Mucosa of descending colon (tissue), 3 donors: ENCODE results near the gene SCGN. TPM values are rescaled to one million over a fixed set of nuclear protein-coding genes. Genes with fewer than 3 reads are reported as not detected.
A peak's percentile ranks its signal among the peaks of the same experiment; 100 is the strongest.
"Not testable (repeated sequence)": the region's sequence is repeated elsewhere in the genome, so short reads cannot be mapped to it uniquely, and the experiment has no call there.

Source experiments
- ATAC-seq: fragments of 200-7000 bp; cut with Tn5 transposase; one replicate; pipeline ENCODE4 v1.9.1; 2020; ENCODE audit warnings: mild to moderate bottlenecking, moderate library complexity
- DNase-seq, 3 donors: peaks; one replicate each; pipeline ENCODE4 v3.0.0-alpha.2; 2020
- H3K36me3 ChIP-seq: fragments of 200-600 bp; one replicate; pipeline ENCODE4 v1.8.0; 2021; ENCODE audit warnings: low read depth, mild to moderate bottlenecking
- H3K4me1 ChIP-seq: fragments of 200-600 bp; one replicate; pipeline ENCODE4 v1.8.0; 2021; ENCODE audit warnings: low read depth, mild to moderate bottlenecking
- H3K4me3 ChIP-seq: fragments of 200-600 bp; one replicate; pipeline ENCODE4 v1.8.0; 2021; ENCODE audit warnings: mild to moderate bottlenecking
- H3K9me3 ChIP-seq: fragments of 200-600 bp; one replicate; pipeline ENCODE4 v1.8.0; 2021; ENCODE audit warnings: mild to moderate bottlenecking
- intact Hi-C, 2 donors: fragments of 100-400 bp; cut with DNase I in 1 of 2; cut with micrococcal nuclease in 1 of 2; formaldehyde crosslinking; loops; one replicate each; pipeline versions ENCODE4 v1.11.0 to v1.11.1; 2022; cut with DNase I, micrococcal nuclease
- total RNA-seq, 3 donors: library from RNA; stranded (reverse); fragmentation: NEBNext Ultra II Directional in 2 of 3; extraction: Animal tissue kit (Norgen Biotek cat#: 25700) in 2 of 3; gene quantifications; one replicate each; pipeline versions ENCODE4 v1.2.1 to v1.2.4, GENCODE V29; 2021 to 2023
- TF ChIP-seq, protein P1 (sequence below): fragments of 200-600 bp; IDR thresholded peaks from one replicate; pipeline ENCODE4 v1.8.0; 2022; ENCODE audit warnings: antibody characterized with exemption, mild to moderate bottlenecking
- donor health status: DM: no; HTN: no; CAD: no; lungs with moderate emphysema.
- donor health status: DM: no; HTN: no; CAD: no.
- donor health status: DM: no; HTN: yes; CAD: no.

The SCGN gene
- total RNA-seq, 3 donors from 2014 or later, result 6.4 to 18.5 (median 7.4) TPM

- H3K36me3 ChIP-seq, result no peaks in the 10 kb centered on the region
- H3K4me1 ChIP-seq, result no peaks in the 10 kb centered on the region
- no peak overlapping the region for H3K4me3 ChIP-seq
- no peak for DNase-seq
- TF ChIP-seq, protein P1, sequence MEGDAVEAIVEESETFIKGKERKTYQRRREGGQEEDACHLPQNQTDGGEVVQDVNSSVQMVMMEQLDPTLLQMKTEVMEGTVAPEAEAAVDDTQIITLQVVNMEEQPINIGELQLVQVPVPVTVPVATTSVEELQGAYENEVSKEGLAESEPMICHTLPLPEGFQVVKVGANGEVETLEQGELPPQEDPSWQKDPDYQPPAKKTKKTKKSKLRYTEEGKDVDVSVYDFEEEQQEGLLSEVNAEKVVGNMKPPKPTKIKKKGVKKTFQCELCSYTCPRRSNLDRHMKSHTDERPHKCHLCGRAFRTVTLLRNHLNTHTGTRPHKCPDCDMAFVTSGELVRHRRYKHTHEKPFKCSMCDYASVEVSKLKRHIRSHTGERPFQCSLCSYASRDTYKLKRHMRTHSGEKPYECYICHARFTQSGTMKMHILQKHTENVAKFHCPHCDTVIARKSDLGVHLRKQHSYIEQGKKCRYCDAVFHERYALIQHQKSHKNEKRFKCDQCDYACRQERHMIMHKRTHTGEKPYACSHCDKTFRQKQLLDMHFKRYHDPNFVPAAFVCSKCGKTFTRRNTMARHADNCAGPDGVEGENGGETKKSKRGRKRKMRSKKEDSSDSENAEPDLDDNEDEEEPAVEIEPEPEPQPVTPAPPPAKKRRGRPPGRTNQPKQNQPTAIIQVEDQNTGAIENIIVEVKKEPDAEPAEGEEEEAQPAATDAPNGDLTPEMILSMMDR, result no peak
- intact Hi-C loops, result no loop called here
- ATAC-seq, result no peak
- peaks cover 9% of the 10 kb centered on the region for H3K9me3 ChIP-seq
Observed at GRCh38 chr6:25735261-25735660, 83.2 kb downstream of the SCGN start.

- no peaks in the 10 kb centered on the region for H3K9me3 ChIP-seq
- TF ChIP-seq, protein P1, result no peak
- intact Hi-C loops, result no loop called here
- DNase-seq, result peak in 1 of 3 donors; percentile 46
- H3K4me1 ChIP-seq, result no peaks in the 10 kb centered on the region
- peak; percentile 90 for ATAC-seq
- no peaks in the 10 kb centered on the region for H3K36me3 ChIP-seq
- no peak overlapping the region for H3K4me3 ChIP-seq
Observed at GRCh38 chr6:25743868-25744267, 91.9 kb downstream of the SCGN start.

- no peak for ATAC-seq
- no peak for DNase-seq
- Histone ChIP-seq H3K4me3 (no peak overlapping the region), H3K4me1 (peaks cover 9% of the 10 kb centered on the region), H3K36me3 (no peaks in the 10 kb centered on the region), H3K9me3 (no peaks in the 10 kb centered on the region)
- intact Hi-C loops, result no loop called here
- TF ChIP-seq, protein P1, result no peak
Observed at GRCh38 chr6:25745836-25746235, 93.8 kb downstream of the SCGN start.

DNA sequence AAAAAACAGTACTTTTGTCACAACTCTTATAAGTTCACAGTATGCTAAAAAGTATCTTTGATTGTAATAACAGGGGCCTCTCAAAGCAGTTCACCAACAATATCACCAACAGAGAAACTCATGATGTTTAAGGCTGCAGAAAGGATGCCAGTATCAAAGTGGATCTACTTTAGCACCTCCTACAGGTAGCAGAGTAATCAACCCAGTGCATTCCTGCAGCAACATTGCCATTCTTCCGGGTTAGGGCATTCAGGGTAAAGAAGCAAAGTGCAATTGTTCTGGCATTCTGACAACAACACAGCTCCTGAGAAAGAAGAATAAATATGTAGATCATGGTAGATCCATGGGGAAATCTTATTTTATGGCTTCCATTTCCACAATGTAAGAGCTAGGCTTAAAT is 95.0 kb downstream of the SCGN start:
- TF ChIP-seq, protein P1, result no peak
- Histone ChIP-seq H3K4me1 (peaks cover 11% of the 10 kb centered on the region), H3K36me3 (no peaks in the 10 kb centered on the region), H3K4me3 (no peak overlapping the region), H3K9me3 (no peaks in the 10 kb centered on the region)
- ATAC-seq (peak; percentile 74), DNase-seq (peak in 1 of 3 donors; percentile 73)
- intact Hi-C loops, result no loop called here

GRCh38 chr6:25747477-25747876 is 95.5 kb downstream of the SCGN start:
- Histone ChIP-seq H3K4me3 (no peak overlapping the region), H3K9me3 (no peaks in the 10 kb centered on the region), H3K36me3 (no peaks in the 10 kb centered on the region), H3K4me1 (peaks cover 16% of the 10 kb centered on the region)
- no peak for DNase-seq
- TF ChIP-seq, protein P1, result no peak
- intact Hi-C loops, result no loop called here
- no peak for ATAC-seq

- intact Hi-C loops, result no loop called here
Observed at GRCh38 chr6:25748049-25748448, 96.0 kb downstream of the SCGN start.

GRCh38 chr6:25748601-25749517 is 96.8 kb downstream of the SCGN start:
- not testable (repeated sequence) for ATAC-seq, DNase-seq

More at GRCh38 chr6:25748049-25748448, 96.0 kb downstream of the SCGN start:
- Histone ChIP-seq H3K36me3 (no peaks in the 10 kb centered on the region), H3K9me3 (no peaks in the 10 kb centered on the region), H3K4me1 (peaks cover 18% of the 10 kb centered on the region), H3K4me3 (no peak overlapping the region)
- TF ChIP-seq, protein P1, result no peak
- ATAC-seq, result no peak
- no peak for DNase-seq

More at GRCh38 chr6:25748601-25749517, 96.8 kb downstream of the SCGN start:
- H3K4me3 ChIP-seq, H3K36me3 ChIP-seq, intact Hi-C loops, H3K9me3 ChIP-seq: not testable (repeated sequence)
- H3K4me1 ChIP-seq, result peaks cover 21% of the 10 kb centered on the region
